RWPE2 (cell line): ENCODE results near the gene PPP4R4.

Experiments
- ATAC-seq: fragments of 200-7000 bp; cut with Tn5 transposase; 3 replicates; pipeline ENCODE4 v1.9.1; 2021; ENCODE audit warnings: low read depth
- DNase-seq: peaks from one replicate; pipeline ENCODE4 v3.0.0-alpha.2; 2020; ENCODE audit warnings: low spot score
- H3K27ac ChIP-seq: fragments of 450-650 bp; 2 replicates; pipeline ENCODE4 v1.5.1; 2017; ENCODE audit warnings: mild to moderate bottlenecking; ENCODE audit not compliant: poor library complexity, severe bottlenecking
- H3K27me3 ChIP-seq: fragments of 250-450 bp; sonication (Bioruptor Pico); 2 replicates; pipeline ENCODE4 v1.5.1; 2021; ENCODE audit warnings: mild to moderate bottlenecking, moderate library complexity; ENCODE audit not compliant: insufficient read depth, poor library complexity, severe bottlenecking
- H3K36me3 ChIP-seq: fragments of 250-450 bp; sonication (Bioruptor Pico); 2 replicates; pipeline ENCODE4 v1.5.1; 2020; ENCODE audit warnings: low read depth, mild to moderate bottlenecking, moderate library complexity
- H3K4me1 ChIP-seq: fragments of 250-450 bp; sonication (Bioruptor Pico); 2 replicates; pipeline ENCODE4 v1.5.1; 2021; ENCODE audit warnings: mild to moderate bottlenecking, moderate library complexity; ENCODE audit not compliant: insufficient read depth, poor library complexity, severe bottlenecking
- H3K4me3 ChIP-seq: fragments of 250-450 bp; sonication (Bioruptor Pico); 2 replicates; pipeline ENCODE4 v1.5.1; 2021; ENCODE audit warnings: mild to moderate bottlenecking, moderate library complexity; ENCODE audit not compliant: severe bottlenecking
- H3K9me3 ChIP-seq: fragments of 250-450 bp; sonication (Bioruptor Pico); 2 replicates; pipeline ENCODE4 v1.5.1; 2021; ENCODE audit warnings: mild to moderate bottlenecking, moderate library complexity; ENCODE audit not compliant: severe bottlenecking
- TF ChIP-seq, protein P1 (sequence below): fragments of 450-650 bp; IDR thresholded peaks from one replicate; pipeline ENCODE4 v1.5.1; 2017; ENCODE audit warnings: mild to moderate bottlenecking, moderate library complexity; ENCODE audit not compliant: poor library complexity, severe bottlenecking

The PPP4R4 gene

DNA sequence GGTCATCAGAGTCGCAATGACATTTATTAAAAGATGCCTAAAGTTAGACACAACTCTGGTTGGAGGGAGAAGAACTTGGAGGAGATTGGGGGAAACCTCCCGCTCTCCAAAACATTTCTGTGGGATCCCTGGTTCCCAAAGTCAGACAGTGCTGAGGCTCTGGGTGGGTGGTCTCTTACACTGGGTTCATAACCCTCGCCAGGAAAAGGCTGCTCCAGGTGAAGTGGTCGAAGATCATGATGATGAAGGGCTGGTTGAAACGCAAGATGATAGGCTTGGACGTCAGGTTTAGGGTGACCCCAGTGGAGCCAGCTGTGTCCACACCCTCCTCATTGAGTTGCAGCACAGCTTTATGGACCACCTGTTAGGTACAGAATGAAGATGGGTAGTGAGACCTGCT, 130.1 kb downstream of the PPP4R4 start:
- TF ChIP-seq, protein P1, sequence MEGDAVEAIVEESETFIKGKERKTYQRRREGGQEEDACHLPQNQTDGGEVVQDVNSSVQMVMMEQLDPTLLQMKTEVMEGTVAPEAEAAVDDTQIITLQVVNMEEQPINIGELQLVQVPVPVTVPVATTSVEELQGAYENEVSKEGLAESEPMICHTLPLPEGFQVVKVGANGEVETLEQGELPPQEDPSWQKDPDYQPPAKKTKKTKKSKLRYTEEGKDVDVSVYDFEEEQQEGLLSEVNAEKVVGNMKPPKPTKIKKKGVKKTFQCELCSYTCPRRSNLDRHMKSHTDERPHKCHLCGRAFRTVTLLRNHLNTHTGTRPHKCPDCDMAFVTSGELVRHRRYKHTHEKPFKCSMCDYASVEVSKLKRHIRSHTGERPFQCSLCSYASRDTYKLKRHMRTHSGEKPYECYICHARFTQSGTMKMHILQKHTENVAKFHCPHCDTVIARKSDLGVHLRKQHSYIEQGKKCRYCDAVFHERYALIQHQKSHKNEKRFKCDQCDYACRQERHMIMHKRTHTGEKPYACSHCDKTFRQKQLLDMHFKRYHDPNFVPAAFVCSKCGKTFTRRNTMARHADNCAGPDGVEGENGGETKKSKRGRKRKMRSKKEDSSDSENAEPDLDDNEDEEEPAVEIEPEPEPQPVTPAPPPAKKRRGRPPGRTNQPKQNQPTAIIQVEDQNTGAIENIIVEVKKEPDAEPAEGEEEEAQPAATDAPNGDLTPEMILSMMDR = no peak
- Histone ChIP-seq H3K4me3 (no peak overlapping the region), H3K9me3 (no peaks in the 10 kb centered on the region), H3K36me3 (no peaks in the 10 kb centered on the region), H3K27me3 (no peaks in the 10 kb centered on the region), H3K27ac (no peak overlapping the region), H3K4me1 (no peaks in the 10 kb centered on the region)
- ATAC-seq = no peak
- DNase-seq = no peak

DNA sequence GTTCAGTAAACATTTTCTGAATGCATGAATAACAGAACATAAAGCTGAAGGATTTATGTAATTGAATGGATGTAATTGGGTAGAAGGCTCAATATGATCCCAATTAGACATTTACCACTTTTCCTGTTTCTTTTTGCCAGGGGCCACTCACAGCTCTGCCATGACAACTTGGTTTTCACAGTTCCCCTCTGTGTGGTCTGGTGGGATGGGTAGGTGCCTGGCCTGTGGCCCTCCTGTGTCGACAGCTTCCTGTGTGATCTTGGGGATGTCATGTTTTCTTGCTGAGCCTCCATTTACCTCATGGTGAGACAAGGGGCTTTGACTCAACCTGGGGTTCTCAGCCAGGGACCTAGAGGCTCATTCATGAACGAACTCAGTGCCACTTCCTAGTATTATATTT, 131.5 kb downstream of the PPP4R4 start:
- no peaks in the 10 kb centered on the region for H3K36me3 ChIP-seq
- no peaks in the 10 kb centered on the region for H3K9me3 ChIP-seq
- no peak overlapping the region for H3K27ac ChIP-seq
- ATAC-seq (no peak), DNase-seq (no peak)
- H3K4me3 ChIP-seq = no peak overlapping the region
- no peaks in the 10 kb centered on the region for H3K27me3 ChIP-seq
- no peaks in the 10 kb centered on the region for H3K4me1 ChIP-seq
- TF ChIP-seq, protein P1 = no peak

DNA sequence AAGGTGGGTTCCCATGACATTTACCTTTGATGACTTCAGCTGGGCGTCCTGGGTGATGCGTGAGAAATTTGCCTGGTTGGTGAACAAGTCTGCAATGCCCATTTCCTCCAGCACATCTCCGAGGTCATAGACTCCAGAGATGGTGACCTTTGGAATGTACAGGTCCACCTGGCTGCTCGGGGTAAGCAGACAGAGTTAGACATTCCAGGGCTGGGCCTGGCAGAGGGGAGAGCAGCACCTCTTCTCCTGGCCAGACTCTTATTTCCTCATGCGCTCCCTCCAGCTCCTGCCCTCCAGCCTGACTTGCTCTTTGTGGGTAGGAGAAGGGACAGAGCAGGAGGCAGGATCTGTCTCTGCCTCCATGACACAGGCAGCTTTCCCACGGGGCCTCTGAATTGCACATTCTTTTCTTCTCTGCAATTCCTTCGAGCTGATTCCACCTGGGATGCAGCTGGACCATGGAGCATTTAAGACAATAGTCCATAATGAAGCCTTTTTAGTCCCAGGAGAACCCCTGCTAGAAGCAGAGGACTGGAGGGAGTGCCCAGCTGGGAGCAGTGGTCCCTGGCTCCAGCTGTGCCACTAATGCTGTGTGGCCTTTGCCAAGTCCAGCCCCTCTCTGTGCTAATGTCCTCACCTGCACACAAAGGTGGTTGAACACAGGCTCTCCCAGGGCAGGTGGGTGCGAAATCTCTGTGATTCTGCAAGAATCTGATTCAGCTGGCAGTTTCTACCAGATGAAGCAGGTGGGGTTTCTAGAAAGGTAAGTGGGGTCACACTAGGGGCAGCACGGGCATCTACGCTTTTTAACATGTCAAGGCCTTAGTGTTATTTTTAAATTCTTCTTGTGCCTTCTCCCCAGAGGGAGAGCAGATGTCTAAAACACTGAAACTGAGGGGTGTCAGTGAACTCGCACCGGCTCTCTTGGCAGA, 132.2 kb downstream of the PPP4R4 start:
- no peaks in the 10 kb centered on the region for H3K4me1 ChIP-seq
- H3K36me3 ChIP-seq = no peaks in the 10 kb centered on the region
- TF ChIP-seq, protein P1 = no peak
- ATAC-seq (no peak), DNase-seq (no peak)
- no peak overlapping the region for H3K27ac ChIP-seq
- H3K9me3 ChIP-seq = no peaks in the 10 kb centered on the region
- no peaks in the 10 kb centered on the region for H3K27me3 ChIP-seq
- H3K4me3 ChIP-seq = no peak overlapping the region

DNA sequence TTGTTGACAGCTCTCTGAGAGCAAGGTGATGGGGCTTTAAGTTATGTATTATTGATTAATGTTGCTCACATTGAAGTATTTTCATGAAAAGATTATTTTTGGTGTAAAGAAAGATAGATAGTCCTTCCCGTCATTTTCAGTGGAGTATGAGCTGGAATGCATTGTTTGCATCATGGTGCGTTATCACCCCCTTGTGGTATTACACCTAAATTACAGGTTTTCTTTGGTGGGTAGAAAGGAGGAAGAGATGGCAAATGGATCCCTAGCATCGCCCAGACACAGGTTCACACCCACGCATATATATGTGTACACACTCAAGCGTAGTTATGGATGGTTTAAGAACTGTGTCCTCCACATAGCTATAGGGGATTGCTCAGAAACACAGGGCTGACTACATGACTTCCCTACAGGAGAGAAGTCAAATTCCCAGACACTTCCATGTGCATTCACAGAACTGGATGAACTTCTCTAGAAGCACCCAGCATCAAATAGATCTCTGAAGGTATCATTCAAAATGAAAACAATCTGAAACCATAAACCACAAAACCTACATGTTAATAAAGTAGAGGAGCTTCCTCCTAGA, 133.4 kb downstream of the PPP4R4 start:
- Histone ChIP-seq H3K27ac (no peak overlapping the region), H3K4me3 (no peak overlapping the region), H3K9me3 (no peaks in the 10 kb centered on the region), H3K4me1 (peaks cover 4% of the 10 kb centered on the region), H3K27me3 (no peaks in the 10 kb centered on the region), H3K36me3 (no peaks in the 10 kb centered on the region)
- no peak for ATAC-seq
- TF ChIP-seq, protein P1 = peak; percentile 37
- no peak for DNase-seq

DNA sequence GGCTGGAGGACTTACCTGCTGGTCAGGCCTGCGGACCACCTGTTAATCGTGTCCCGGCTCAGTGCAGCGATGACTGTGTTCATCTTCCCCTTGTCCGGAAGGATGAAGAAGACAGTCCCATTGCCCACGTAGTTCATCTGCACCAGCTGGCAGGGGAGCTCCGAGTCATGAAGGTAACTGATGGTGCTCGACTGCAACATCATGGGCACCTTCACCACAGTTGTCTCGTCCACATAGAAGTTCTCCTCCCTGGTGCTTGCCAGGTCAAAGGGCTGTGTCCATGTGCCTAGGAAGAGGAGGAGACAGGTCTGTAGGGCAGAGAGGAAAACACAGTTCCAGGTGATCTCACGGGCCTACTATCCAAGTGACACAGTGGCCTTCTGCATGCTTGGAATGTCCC, 135.6 kb downstream of the PPP4R4 start:
- no peak overlapping the region for H3K4me3 ChIP-seq
- peaks cover 19% of the 10 kb centered on the region for H3K4me1 ChIP-seq
- H3K27ac ChIP-seq = no peak overlapping the region
- H3K36me3 ChIP-seq = no peaks in the 10 kb centered on the region
- no peaks in the 10 kb centered on the region for H3K27me3 ChIP-seq
- DNase-seq (no peak), ATAC-seq (no peak)
- no peaks in the 10 kb centered on the region for H3K9me3 ChIP-seq
- TF ChIP-seq, protein P1 = no peak
